GM12864 (cell line): ENCODE data around the gene IQCE.

Experiments used
- DNase-seq: peaks from one replicate; pipeline ENCODE4 v3.0.0-alpha.2; 2011; ENCODE audit warnings: low read depth
- H3K4me3 ChIP-seq: 2 replicates; pipeline ENCODE4 v1.5.1; 2011; ENCODE audit warnings: mild to moderate bottlenecking, low read depth, low read length, control low read depth
- CTCF ChIP-seq: IDR thresholded peaks from 2 replicates; pipeline ENCODE4 v1.5.1; 2011; ENCODE audit warnings: low read depth, mild to moderate bottlenecking, moderate library complexity, low read length, control low read depth, inconsistent platforms; ENCODE audit errors: missing control alignments

Gene IQCE

GRCh38 chr7:2616387-2617324 lies 57.9 kb downstream of the IQCE start:
- H3K4me3 ChIP-seq, result no peak overlapping the region
- DNase-seq, result no peak
- TF ChIP-seq CTCF, result no peak

GRCh38 chr7:2617325-2617905 lies 58.6 kb downstream of the IQCE start:
- DNase-seq, result no peak
- no peak overlapping the region for H3K4me3 ChIP-seq
- TF ChIP-seq CTCF, result no peak

GRCh38 chr7:2619116-2619515 lies 60.3 kb downstream of the IQCE start:
- no peak overlapping the region for H3K4me3 ChIP-seq
- no peak for DNase-seq
- no peak for TF ChIP-seq CTCF

GRCh38 chr7:2621061-2621828 lies 62.5 kb downstream of the IQCE start:
- no peak overlapping the region for H3K4me3 ChIP-seq
- no peak for TF ChIP-seq CTCF
- DNase-seq, result no peak

GRCh38 chr7:2621948-2622640 lies 63.3 kb downstream of the IQCE start:
- DNase-seq, result no peak
- TF ChIP-seq CTCF, result no peak
- no peak overlapping the region for H3K4me3 ChIP-seq

- no peak for TF ChIP-seq CTCF
- H3K4me3 ChIP-seq, result no peak overlapping the region
- DNase-seq, result no peak
Observed at GRCh38 chr7:2622869-2623697, 64.3 kb downstream of the IQCE start.
